GM12878 (cell line): ENCODE data around the gene PMIS2. TPM values are rescaled to one million over a fixed set of nuclear protein-coding genes. Genes with fewer than 3 reads are reported as not detected.

Experiments used
- ATAC-seq: fragments of 200-7000 bp; cut with Tn5 transposase; 3 replicates; pipeline ENCODE4 v1.9.1; 2020; ENCODE audit warnings: mild to moderate bottlenecking, moderate library complexity
- BruUV-seq: library from RNA; stranded (reverse); fragments of 400-500 nt; replicated peaks from 2 replicates; lab custom pipeline; 2021; lab: Mats Ljungman, UMichigan
- CTCF ChIA-PET: fragments of 300-600 bp; sonication (Branson Sonifier 250); formaldehyde crosslinking; extraction: SDS; loops from one replicate; lab custom pipeline; 2021; ENCODE audit warnings: inconsistent platforms; lab: Yijun Ruan, JAX
- POLR2A ChIA-PET: fragments of 350-600 bp; formaldehyde crosslinking; extraction: SDS; loops from one replicate; lab custom pipeline; 2021; ENCODE audit warnings: inconsistent platforms; lab: Charles Lee
- RAD21 ChIA-PET: fragments of 300-600 bp; sonication (Branson Sonifier 250); formaldehyde crosslinking; loops from one replicate; lab custom pipeline; 2023; ENCODE audit warnings: antibody characterized with exemption; ENCODE audit not compliant: unreplicated experiment; lab: Charles Lee
- SMC1A ChIA-PET: fragments of 300-600 bp; sonication (Branson Sonifier 250); formaldehyde crosslinking; loops from one replicate; lab custom pipeline; 2023; ENCODE audit not compliant: unreplicated experiment, uncharacterized antibody; lab: Charles Lee
- DNase-seq: peaks from one replicate; pipeline ENCODE4 v3.0.0-alpha.2; 2011; ENCODE audit warnings: low read depth, low spot score
- FAIRE-seq: peaks from 3 replicates; lab custom pipeline; 2011; peaks lifted over from hg19 to GRCh38; lab: Jason Lieb, UNC
- H2AFZ ChIP-seq: 2 replicates; pipeline ENCODE4 v1.6.0; 2011; ENCODE audit warnings: low read depth, low read length, control low read depth; ENCODE audit not compliant: control insufficient read depth
- H3K27ac ChIP-seq: 2 replicates; pipeline ENCODE4 v1.5.1; 2011; ENCODE audit warnings: control low read depth; ENCODE audit not compliant: control insufficient read depth, insufficient read depth
- H3K27me3 ChIP-seq, 2 experiments: replicated peaks in 1 of 2; 2 replicates each; pipeline versions ENCODE4 v1.6.0 to v1.6.1; 2011; ENCODE audit warnings: low read length in 1 of 2; ENCODE audit not compliant: control insufficient read depth in 2 of 2, insufficient read depth in 2 of 2
- H3K36me3 ChIP-seq, 2 experiments: 2 replicates each; pipeline ENCODE4 v1.5.1; 2011; ENCODE audit warnings: low read length in 1 of 2; ENCODE audit not compliant: control insufficient read depth in 2 of 2, insufficient read depth in 2 of 2
- H3K4me1 ChIP-seq: 2 replicates; pipeline ENCODE4 v1.6.1; 2011; ENCODE audit warnings: mild to moderate bottlenecking, low read length, moderate library complexity, mixed read lengths; ENCODE audit not compliant: control insufficient read depth, insufficient read depth
- H3K4me2 ChIP-seq: 2 replicates; pipeline ENCODE4 v1.6.0; 2011; ENCODE audit warnings: control low read depth; ENCODE audit not compliant: control insufficient read depth, insufficient read depth
- H3K4me3 ChIP-seq: fragments of 200-600 bp; sonication (generic); 2 replicates; pipeline ENCODE4 v1.5.1; 2016
- H3K79me2 ChIP-seq: 2 replicates; pipeline ENCODE4 v1.6.0; 2011; ENCODE audit warnings: low read length; ENCODE audit not compliant: control insufficient read depth, insufficient read depth
- H3K9ac ChIP-seq: 2 replicates; pipeline ENCODE4 v1.8.0; 2011; ENCODE audit warnings: low read length, control low read depth, mixed read lengths; ENCODE audit not compliant: control insufficient read depth, insufficient read depth
- H3K9me3 ChIP-seq: replicated peaks from 3 replicates; pipeline ENCODE4 v1.5.1; 2011; ENCODE audit warnings: mild to moderate bottlenecking, low read length; ENCODE audit not compliant: control insufficient read depth, insufficient read depth
- H4K20me1 ChIP-seq: 2 replicates; pipeline ENCODE4 v1.6.0; 2011; ENCODE audit not compliant: control insufficient read depth, insufficient read depth
- GATAD2B ChIP-seq: fragments of 450-650 bp; conservative IDR thresholded peaks from 2 replicates; pipeline ENCODE4 v1.6.1; 2017; ENCODE audit warnings: low read depth, mild to moderate bottlenecking, moderate library complexity
- MYB ChIP-seq: fragments of 150-350 bp; IDR thresholded peaks from 2 replicates; pipeline ENCODE4 v1.6.1; 2014; ENCODE audit warnings: mild to moderate bottlenecking, low read depth, low read length, borderline replicate concordance
- PML ChIP-seq: IDR thresholded peaks from 2 replicates; pipeline ENCODE4 v1.6.1; 2012; ENCODE audit warnings: low read length, inconsistent platforms
- POLR2AphosphoS5 ChIP-seq: IDR thresholded peaks from 2 replicates; pipeline ENCODE4 v1.6.1; 2011; ENCODE audit warnings: mild to moderate bottlenecking, low read length, inconsistent platforms
- SIN3A ChIP-seq: IDR thresholded peaks from 2 replicates; pipeline ENCODE4 v1.6.1; 2012; ENCODE audit warnings: low read depth, low read length, improper control_type of control experiment
- SMC3 ChIP-seq: IDR thresholded peaks from 2 replicates; pipeline ENCODE4 v1.6.1; 2011; ENCODE audit warnings: low read length, improper control_type of control experiment, borderline replicate concordance
- ZNF217 ChIP-seq: fragments of 450-650 bp; IDR thresholded peaks from 2 replicates; pipeline ENCODE4 v1.6.1; 2017; ENCODE audit warnings: antibody characterized with exemption, mild to moderate bottlenecking
- WGBS: methylation state at CpG from one replicate; pipeline ENCODE4 v1.1.6; 2016; ENCODE audit warnings: low lambda C conversion rate; ENCODE audit not compliant: insufficient replicate concordance, insufficient coverage; ENCODE audit errors: missing lambda C conversion rate; 5-methylcytosine and 5-hydroxymethylcytosine counted together
- in situ Hi-C: fragments of 300-500 bp; cut with MboI; formaldehyde crosslinking; loops from 9 replicates; pipeline ENCODE4 v1.14.3; 2018; ENCODE audit warnings: mixed read lengths
- intact Hi-C: fragments of 100-400 bp; cut with micrococcal nuclease; formaldehyde crosslinking; loops from one replicate; pipeline ENCODE4 v1.14.2; 2022; ENCODE audit not compliant: unreplicated experiment
- polyA plus RNA-seq, 11 experiments: library from polyadenylated mRNA; depleted of rRNA in 4 of 11; unstranded in 6 of 11; stranded (reverse) in 5 of 11; fragments of >200 nt; fragmentation: Nextera tagmentation in 4 of 11; fragmentation: Illumina TruSeq in 1 of 11; extraction: Ambion mirVana in 4 of 11; extraction: Trizol in 1 of 11; gene quantifications; 1 replicate in 1 of 11; 2 replicates in 10 of 11; pipeline versions ENCODE4 v1.2.1 to v1.2.3, GENCODE V29; 2011 to 2016; ENCODE audit warnings: inconsistent platforms in 2 of 11, missing spikeins in 2 of 11, low read depth in 1 of 11
- total RNA-seq, 4 experiments: library from RNA; depleted of rRNA in 3 of 4; stranded (reverse); fragments of >200 nt in 3 of 4; fragmentation: Illumina TruSeq in 1 of 4; extraction: Trizol in 1 of 4; gene quantifications; 2 replicates each; pipeline versions ENCODE4 v1.2.1 to v1.2.3, GENCODE V29; 2013 to 2021

The PMIS2 gene
- total and polyA plus RNA-seq, 10 of the 15 experiments (the other 5 are each of a cell fraction or from before 2014, with no cell fraction given) = not detected

DNA sequence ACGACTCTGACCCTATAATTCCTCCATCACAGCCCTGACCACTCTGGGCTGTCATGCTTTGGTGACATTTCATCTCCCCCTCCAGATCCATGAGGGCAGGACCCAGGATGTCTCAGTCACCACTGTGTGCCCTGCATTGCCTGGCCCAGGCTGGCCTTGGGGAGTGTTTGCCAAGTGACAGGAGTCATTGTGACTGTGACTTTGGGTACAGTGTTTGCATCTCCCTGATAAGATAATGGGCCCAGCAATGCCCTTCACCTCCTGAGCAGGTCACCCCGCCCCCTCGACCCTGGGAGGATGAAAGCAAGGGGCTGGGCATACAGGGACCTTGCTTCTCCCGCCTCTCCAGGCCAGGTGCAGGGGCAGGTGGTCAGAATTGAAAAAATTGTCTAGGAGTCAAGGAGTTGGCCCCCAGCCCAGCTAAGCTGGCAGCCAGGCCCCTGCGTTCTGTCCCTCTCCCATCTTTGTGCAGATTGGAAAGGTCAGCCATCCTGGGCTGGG, 16.6 kb upstream of the PMIS2 start:
- FAIRE-seq = no peak
- no peaks in the 10 kb centered on the region; the same call in 2 of the 3 replicates for H3K9me3 ChIP-seq
- ChIA-PET RAD21 (no interaction called here), POLR2A (no interaction called here), CTCF (interaction anchor here (1.1 kb wide), 1 partner anchor 23 kb away, joined by 4 read pairs; no protein-coding TSS in a partner anchor), SMC1A (no interaction called here)
- no peak for ATAC-seq
- TF ChIP-seq SMC3 = no peak
- no peak for TF ChIP-seq SIN3A
- intact Hi-C loops = no loop called here
- H4K20me1 ChIP-seq = no peaks in the 10 kb centered on the region
- no peaks in the 10 kb centered on the region for H3K36me3 ChIP-seq
- H3K27ac ChIP-seq = no peak overlapping the region
- no TSS peak for BruUV-seq
- in situ Hi-C loops = no loop called here
- H3K9ac ChIP-seq = no peak overlapping the region
- H3K79me2 ChIP-seq = no peaks in the 10 kb centered on the region
- no peak overlapping the region for H2AFZ ChIP-seq
- no peak overlapping the region for H3K4me2 ChIP-seq
- WGBS = 7% methylated on average over 5 of the region's 5 CpGs
- H3K4me1 ChIP-seq = no peaks in the 10 kb centered on the region
- no peak overlapping the region for H3K4me3 ChIP-seq
- no peak for DNase-seq
- peaks cover 2 to 4% of the 10 kb centered on the region in 2 experiments; a peak in 1 of 4 replicates for H3K27me3 ChIP-seq

DNA sequence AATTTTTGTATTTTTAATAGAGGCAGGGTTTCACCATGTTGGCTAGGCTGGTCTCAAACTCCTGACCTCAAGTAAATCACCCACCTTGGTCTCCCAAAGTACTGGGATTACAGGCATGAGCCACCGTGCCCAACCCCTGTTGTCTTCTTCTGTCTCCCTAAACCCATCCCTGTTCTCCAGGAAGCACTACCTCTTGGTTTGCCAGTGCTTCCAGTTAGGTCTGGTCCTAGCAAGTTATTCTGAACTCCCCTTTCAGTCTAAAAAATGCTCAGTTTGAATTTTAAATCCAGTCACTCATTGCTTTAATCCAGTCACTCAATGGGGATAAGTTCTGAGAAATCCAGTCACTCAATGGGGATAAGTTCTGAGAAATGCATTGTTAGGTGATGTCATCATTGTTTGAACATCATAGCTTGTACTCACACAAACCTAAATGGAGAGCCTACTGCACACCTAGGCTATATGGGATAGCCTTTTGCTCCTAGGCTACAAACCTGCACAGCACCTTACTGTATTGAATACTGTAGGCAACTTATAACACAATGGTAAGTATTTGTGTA, 14.5 kb upstream of the PMIS2 start:
- DNase-seq = no peak
- H3K4me1 ChIP-seq = no peaks in the 10 kb centered on the region
- intact Hi-C loops (no loop called here), in situ Hi-C loops (no loop called here)
- no peaks in the 10 kb centered on the region for H4K20me1 ChIP-seq
- WGBS = 13% methylated on average over 1 of the region's 1 CpG
- POLR2A ChIA-PET = interaction anchor here (0.6 kb wide), 1 partner anchor 8 kb away, joined by 3 read pairs; the partner anchor contains the start of gene ATP4A
- FAIRE-seq = no peak
- RAD21 ChIA-PET = interaction anchor here (0.6 kb wide), 1 partner anchor 282 kb away, joined by 3 read pairs; no protein-coding TSS in a partner anchor
- CTCF ChIA-PET = no interaction called here
- TF ChIP-seq POLR2AphosphoS5 = no peak
- TF ChIP-seq GATAD2B = no peak
- TF ChIP-seq MYB = no peak
- no peak for TF ChIP-seq ZNF217
- no peak for TF ChIP-seq PML
- no peak overlapping the region for H3K4me2 ChIP-seq
- no peak overlapping the region for H3K27ac ChIP-seq
- no TSS peak for BruUV-seq
- no peak overlapping the region for H2AFZ ChIP-seq
- peaks cover 2 to 4% of the 10 kb centered on the region in 2 experiments; a peak in 1 of 4 replicates for H3K27me3 ChIP-seq
- H3K9ac ChIP-seq = no peak overlapping the region
- SMC1A ChIA-PET = no interaction called here
- H3K9me3 ChIP-seq = peaks cover 4% of the 10 kb centered on the region; the same call in 2 of the 3 replicates
- no peak overlapping the region for H3K4me3 ChIP-seq
- no peak for ATAC-seq
- no peaks in the 10 kb centered on the region for H3K79me2 ChIP-seq
- no peaks in the 10 kb centered on the region for H3K36me3 ChIP-seq
